ENCODE results near the gene TNIP3. TPM values are rescaled to one million over a fixed set of nuclear protein-coding genes. Genes with fewer than 3 reads are reported as not detected.

The TNIP3 gene
- total RNA-seq, 1 donor from 2014 or later, result 0.24 TPM

DNA sequence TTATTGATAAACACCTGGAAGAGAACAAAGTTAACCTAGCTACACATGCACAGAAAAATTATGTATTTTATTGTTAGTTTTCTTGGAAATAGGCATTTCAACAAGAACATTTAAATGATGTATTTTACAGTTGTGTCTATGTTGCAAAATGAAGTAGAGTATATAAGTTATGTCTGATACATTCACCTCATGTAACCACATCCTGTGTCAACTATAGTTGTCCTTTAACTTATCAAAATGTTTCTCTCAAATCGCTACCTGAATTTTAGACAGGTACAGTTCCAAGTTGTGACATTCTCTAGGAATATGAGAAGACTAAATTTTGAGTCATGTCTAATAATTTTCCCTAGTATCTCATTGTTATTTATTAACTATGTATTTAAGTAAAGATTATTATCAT, 27.2 kb upstream of the TNIP3 start:
- Mint-ChIP-seq H3K36me3 (no peaks in the 10 kb centered on the region), H3K4me1 (ENCODE audit: unreplicated experiment) (peaks cover 9% of the 10 kb centered on the region), H3K4me3 (no peak overlapping the region), H3K27me3 (peaks cover 28% of the 10 kb centered on the region), H3K9me3 (no peaks in the 10 kb centered on the region), H3K27ac (no peak overlapping the region)
- TF ChIP-seq, protein P1, sequence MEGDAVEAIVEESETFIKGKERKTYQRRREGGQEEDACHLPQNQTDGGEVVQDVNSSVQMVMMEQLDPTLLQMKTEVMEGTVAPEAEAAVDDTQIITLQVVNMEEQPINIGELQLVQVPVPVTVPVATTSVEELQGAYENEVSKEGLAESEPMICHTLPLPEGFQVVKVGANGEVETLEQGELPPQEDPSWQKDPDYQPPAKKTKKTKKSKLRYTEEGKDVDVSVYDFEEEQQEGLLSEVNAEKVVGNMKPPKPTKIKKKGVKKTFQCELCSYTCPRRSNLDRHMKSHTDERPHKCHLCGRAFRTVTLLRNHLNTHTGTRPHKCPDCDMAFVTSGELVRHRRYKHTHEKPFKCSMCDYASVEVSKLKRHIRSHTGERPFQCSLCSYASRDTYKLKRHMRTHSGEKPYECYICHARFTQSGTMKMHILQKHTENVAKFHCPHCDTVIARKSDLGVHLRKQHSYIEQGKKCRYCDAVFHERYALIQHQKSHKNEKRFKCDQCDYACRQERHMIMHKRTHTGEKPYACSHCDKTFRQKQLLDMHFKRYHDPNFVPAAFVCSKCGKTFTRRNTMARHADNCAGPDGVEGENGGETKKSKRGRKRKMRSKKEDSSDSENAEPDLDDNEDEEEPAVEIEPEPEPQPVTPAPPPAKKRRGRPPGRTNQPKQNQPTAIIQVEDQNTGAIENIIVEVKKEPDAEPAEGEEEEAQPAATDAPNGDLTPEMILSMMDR (conservative IDR thresholded peaks at IDR 0.05), result no peak
- DNase-seq (ENCODE audit: extremely low spot score, unreplicated experiment), result no peak

DNA sequence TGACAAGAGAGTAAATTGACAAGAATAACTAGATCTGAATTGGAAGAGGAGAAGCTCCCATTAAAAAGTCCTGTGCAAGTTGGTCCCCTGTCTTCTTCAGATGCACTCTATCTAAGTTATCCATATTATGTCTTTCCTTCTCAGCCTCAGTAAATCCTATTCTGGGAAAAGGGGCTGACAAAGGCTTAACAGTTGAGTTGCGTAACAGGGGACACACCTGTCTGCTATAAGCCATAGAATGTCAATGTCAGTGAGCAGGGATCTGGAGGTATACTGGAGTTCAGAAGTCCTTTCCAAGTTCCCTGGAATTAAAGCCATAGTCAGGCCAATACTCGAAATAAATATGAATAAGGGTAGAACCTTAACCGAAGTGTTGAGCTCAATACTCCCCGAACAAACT, 26.3 kb upstream of the TNIP3 start:
- Mint-ChIP-seq H3K4me1 (ENCODE audit: unreplicated experiment) (peaks cover 4% of the 10 kb centered on the region), H3K36me3 (no peaks in the 10 kb centered on the region), H3K27ac (no peak overlapping the region), H3K9me3 (no peaks in the 10 kb centered on the region), H3K27me3 (peaks cover 28% of the 10 kb centered on the region), H3K4me3 (no peak overlapping the region)
- DNase-seq (ENCODE audit: extremely low spot score, unreplicated experiment), result no peak
- TF ChIP-seq, protein P1 (conservative IDR thresholded peaks at IDR 0.05), result no peak

DNA sequence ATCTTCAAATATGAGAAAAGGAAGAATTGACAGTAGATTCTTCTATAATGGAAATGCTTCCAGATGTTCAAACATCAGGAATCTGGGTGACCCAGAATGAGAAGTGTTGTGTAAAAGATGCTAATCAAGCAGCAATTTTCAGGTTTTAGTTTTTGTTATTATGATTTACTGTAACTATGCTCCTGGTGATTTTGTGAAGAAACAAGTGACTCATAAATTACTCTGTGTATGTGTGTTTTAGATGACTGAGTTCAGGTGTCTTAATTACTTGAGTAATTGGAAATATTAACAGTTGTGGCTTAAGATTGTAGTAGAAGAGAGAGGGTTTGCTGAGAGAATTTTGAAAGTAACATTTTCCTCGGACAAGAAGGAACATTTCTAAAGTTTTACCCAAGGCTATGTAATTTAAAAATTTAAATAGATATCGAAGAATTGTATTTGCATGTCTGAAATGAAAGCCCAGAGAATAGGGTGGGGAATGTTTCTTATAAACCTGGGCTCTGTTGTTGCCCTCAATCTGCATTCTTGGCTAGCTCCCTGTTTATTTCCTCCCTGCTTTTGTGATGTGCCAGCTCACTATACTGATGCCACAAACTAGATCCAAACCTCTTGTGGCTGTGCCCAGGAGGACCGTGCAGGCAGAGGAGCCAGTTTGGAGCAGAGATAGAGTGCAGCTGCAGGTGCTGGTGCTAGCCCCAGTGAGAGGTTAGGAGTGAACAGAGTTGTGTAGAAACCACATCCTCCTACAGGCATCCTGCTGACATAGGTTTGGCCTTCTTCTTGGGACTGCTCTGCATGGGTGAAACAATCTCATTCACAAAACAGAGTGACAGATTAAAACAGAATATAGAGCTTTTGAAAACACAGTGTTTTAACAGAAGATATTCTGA, 25.4 kb upstream of the TNIP3 start:
- H3K27me3 Mint-ChIP-seq, result peaks cover 28% of the 10 kb centered on the region
- TF ChIP-seq, protein P1 (conservative IDR thresholded peaks at IDR 0.05), result no peak
- no peaks in the 10 kb centered on the region for H3K9me3 Mint-ChIP-seq
- no peak overlapping the region for H3K4me3 Mint-ChIP-seq
- no peaks in the 10 kb centered on the region for H3K36me3 Mint-ChIP-seq
- no peak overlapping the region for H3K27ac Mint-ChIP-seq
- no peak for DNase-seq (ENCODE audit: extremely low spot score, unreplicated experiment)
- H3K4me1 Mint-ChIP-seq (ENCODE audit: unreplicated experiment), result peaks cover 4% of the 10 kb centered on the region

DNA sequence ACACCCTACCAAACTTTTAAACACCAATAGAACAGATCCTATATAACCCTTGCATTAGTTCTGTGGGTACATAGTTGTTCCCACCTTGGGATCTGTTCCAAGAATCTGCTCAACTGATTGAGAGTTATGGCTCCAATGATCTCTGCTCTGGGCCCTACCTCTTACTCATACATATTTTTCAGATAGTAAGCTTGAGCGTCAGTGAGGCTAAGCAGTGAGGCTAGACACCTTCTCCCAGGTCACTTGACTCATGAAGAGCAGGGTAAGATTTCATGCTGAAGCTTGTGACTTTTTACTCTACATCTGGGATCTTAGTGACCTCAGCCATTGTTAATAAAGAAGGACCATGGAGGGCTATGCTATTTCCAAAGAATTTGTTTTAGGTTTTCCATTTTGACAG, 23.1 kb upstream of the TNIP3 start:
- H3K27me3 Mint-ChIP-seq, result peaks cover 26% of the 10 kb centered on the region
- TF ChIP-seq, protein P1 (conservative IDR thresholded peaks at IDR 0.05), result no peak
- no peak overlapping the region for H3K4me3 Mint-ChIP-seq
- no peaks in the 10 kb centered on the region for H3K36me3 Mint-ChIP-seq
- no peak for DNase-seq (ENCODE audit: extremely low spot score, unreplicated experiment)
- H3K27ac Mint-ChIP-seq, result no peak overlapping the region
- H3K9me3 Mint-ChIP-seq, result no peaks in the 10 kb centered on the region
- peaks cover 1% of the 10 kb centered on the region for H3K4me1 Mint-ChIP-seq (ENCODE audit: unreplicated experiment)

DNA sequence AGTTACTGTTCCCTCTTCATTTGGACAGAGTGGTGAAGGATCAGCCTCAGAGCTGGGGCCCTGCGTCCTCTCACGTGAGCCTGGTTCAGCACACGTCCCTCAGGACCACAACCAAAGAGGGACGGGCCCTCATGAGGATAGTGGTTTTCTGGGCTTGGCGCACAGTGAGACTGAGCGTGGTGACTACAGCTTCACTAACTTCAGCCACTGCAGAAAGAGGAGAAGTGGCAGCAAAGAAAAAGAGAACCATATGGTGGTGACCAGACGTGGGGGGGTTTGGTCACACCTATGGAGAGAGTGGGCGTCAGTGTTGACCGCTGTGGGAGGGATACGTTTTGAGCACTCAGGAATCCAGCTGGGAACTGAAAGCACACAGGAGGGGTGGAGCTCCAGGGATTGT, 21.8 kb upstream of the TNIP3 start:
- no peak for DNase-seq (ENCODE audit: extremely low spot score, unreplicated experiment)
- H3K9me3 Mint-ChIP-seq, result no peaks in the 10 kb centered on the region
- H3K27ac Mint-ChIP-seq, result no peak overlapping the region
- TF ChIP-seq, protein P1 (conservative IDR thresholded peaks at IDR 0.05), result no peak
- H3K36me3 Mint-ChIP-seq, result no peaks in the 10 kb centered on the region
- H3K4me1 Mint-ChIP-seq (ENCODE audit: unreplicated experiment), result no peaks in the 10 kb centered on the region
- peaks cover 22% of the 10 kb centered on the region for H3K27me3 Mint-ChIP-seq
- H3K4me3 Mint-ChIP-seq, result no peak overlapping the region

All from type B pancreatic cell (in vitro differentiated cells).